HG03196 (cell line): ENCODE measurements around the gene ZNF771.
"Not testable (repeated sequence)": the region's sequence is repeated elsewhere in the genome, so short reads cannot be mapped to it uniquely, and the experiment has no call there.

Experiments used
- ATAC-seq: cut with Tn5 transposase; IDR thresholded peaks from one replicate; pipeline ENCODE4 v1.9.1; 2021; ENCODE audit not compliant: unreplicated experiment

Gene ZNF771

GRCh38 chr16:30375864-30376263, 31.5 kb upstream of the ZNF771 start:
- no peak for ATAC-seq

- no peak for ATAC-seq
These were observed 30.9 kb upstream of the ZNF771 start for GRCh38 chr16:30376461-30376902.

GRCh38 chr16:30377050-30377811, 30.2 kb upstream of the ZNF771 start:
- no peak for ATAC-seq

- peak; percentile 29 for ATAC-seq
These were observed 29.6 kb upstream of the ZNF771 start for GRCh38 chr16:30377812-30378235.

GRCh38 chr16:30378236-30379157, 28.9 kb upstream of the ZNF771 start:
- peak; percentile 86 for ATAC-seq

GRCh38 chr16:30379158-30379783, 28.1 kb upstream of the ZNF771 start:
- peak; percentile 1 for ATAC-seq

GRCh38 chr16:30380072-30380802, 27.2 kb upstream of the ZNF771 start:
- no peak for ATAC-seq

GRCh38 chr16:30380803-30381208, 26.6 kb upstream of the ZNF771 start:
- no peak for ATAC-seq

- no peak for ATAC-seq
These were observed 25.9 kb upstream of the ZNF771 start for GRCh38 chr16:30381291-30382041.

- no peak for ATAC-seq
These were observed 25.1 kb upstream of the ZNF771 start, which contains the start of gene SEPTIN1 for GRCh38 chr16:30382111-30382881. Gene SEPTIN1 (minus strand): TSS chr16:30382561. CDS start chr16:30382542, 19 bp downstream.

- ATAC-seq: no peak
These were observed 23.9 kb upstream of the ZNF771 start for GRCh38 chr16:30383521-30383920.

GRCh38 chr16:30394592-30395154, 12.7 kb upstream of the ZNF771 start:
- no peak for ATAC-seq

GRCh38 chr16:30395155-30395991, 12.0 kb upstream of the ZNF771 start, which contains the start of gene ZNF48:
Gene ZNF48 (plus strand): TSS chr16:30395420. CDS start chr16:30395795, 375 bp downstream.
- peak; percentile 55 for ATAC-seq

- ATAC-seq: peak; percentile 11
These were observed 11.3 kb upstream of the ZNF771 start for GRCh38 chr16:30395992-30396585.

GRCh38 chr16:30396627-30397026, 10.8 kb upstream of the ZNF771 start:
- not testable (repeated sequence) for ATAC-seq

- ATAC-seq: no peak
These were observed 10.3 kb upstream of the ZNF771 start for GRCh38 chr16:30397056-30397455.
